GM19372 (cell line): ENCODE data around the gene UTF1.

ENCODE experiments used
- ATAC-seq: cut with Tn5 transposase; IDR thresholded peaks from one replicate; pipeline ENCODE4 v1.9.1; 2021; ENCODE audit warnings: mild to moderate bottlenecking, low read depth, moderate library complexity; ENCODE audit not compliant: unreplicated experiment

Gene UTF1

GRCh38 chr10:133196221-133196915 is 33.6 kb upstream of the UTF1 start:
- ATAC-seq = no peak

DNA sequence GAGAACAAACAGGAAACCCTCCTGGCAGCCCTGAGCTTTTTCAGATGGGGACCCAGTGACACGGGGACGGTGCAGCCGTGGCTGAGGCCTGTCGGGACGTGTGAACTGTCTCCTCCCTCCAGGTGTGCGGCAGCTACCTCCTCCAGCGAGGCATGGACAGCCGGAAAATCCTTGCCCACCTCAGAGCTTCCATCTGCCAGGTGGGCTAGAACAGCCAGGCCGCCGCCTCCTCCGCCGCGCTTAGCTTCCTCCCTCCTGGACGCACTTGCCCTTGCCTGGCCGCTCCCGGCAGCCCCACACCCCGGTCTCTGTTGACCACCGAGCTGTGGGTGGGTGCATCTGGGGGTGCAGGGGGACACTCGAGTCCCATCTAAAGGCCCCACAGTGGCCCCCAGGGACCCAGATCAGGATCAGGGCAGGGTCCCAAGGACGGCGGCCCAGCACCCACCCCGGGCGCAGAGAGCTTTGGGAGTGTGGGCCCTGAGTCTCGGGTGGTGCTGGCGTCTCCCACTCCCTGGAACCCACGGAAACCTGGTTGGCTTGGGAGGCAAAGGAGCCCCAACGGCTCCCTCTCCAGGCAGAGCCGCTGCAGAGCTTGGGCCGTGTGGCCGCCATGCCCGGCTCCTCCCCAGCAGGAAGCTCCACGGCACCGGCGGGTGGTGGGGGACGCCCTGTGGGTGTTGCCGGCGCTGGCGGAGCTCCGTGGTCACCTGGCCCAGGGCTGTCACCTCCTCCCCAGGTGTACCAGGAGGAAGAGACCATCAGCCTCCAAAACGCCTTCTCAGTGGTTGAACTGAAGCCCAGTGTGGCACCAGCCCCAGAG is 32.9 kb upstream of the UTF1 start:
- no peak for ATAC-seq

- no peak for ATAC-seq
Measured at GRCh38 chr10:133197786-133198185, 32.2 kb upstream of the UTF1 start.

GRCh38 chr10:133198206-133198605 is 31.8 kb upstream of the UTF1 start:
- no peak for ATAC-seq

- no peak for ATAC-seq
Measured at GRCh38 chr10:133198621-133199487, 31.2 kb upstream of the UTF1 start.

GRCh38 chr10:133199488-133199885 is 30.5 kb upstream of the UTF1 start:
- ATAC-seq = no peak

- no peak for ATAC-seq
Measured at GRCh38 chr10:133199992-133200611, 29.9 kb upstream of the UTF1 start.

- ATAC-seq = no peak
Measured at GRCh38 chr10:133200621-133201031, 29.4 kb upstream of the UTF1 start.

- ATAC-seq = no peak
Measured at GRCh38 chr10:133201151-133201947, 28.7 kb upstream of the UTF1 start.

- no peak for ATAC-seq
Measured at GRCh38 chr10:133201948-133202725, 27.9 kb upstream of the UTF1 start.

GRCh38 chr10:133202778-133203651 is 27.0 kb upstream of the UTF1 start:
- ATAC-seq = no peak

DNA sequence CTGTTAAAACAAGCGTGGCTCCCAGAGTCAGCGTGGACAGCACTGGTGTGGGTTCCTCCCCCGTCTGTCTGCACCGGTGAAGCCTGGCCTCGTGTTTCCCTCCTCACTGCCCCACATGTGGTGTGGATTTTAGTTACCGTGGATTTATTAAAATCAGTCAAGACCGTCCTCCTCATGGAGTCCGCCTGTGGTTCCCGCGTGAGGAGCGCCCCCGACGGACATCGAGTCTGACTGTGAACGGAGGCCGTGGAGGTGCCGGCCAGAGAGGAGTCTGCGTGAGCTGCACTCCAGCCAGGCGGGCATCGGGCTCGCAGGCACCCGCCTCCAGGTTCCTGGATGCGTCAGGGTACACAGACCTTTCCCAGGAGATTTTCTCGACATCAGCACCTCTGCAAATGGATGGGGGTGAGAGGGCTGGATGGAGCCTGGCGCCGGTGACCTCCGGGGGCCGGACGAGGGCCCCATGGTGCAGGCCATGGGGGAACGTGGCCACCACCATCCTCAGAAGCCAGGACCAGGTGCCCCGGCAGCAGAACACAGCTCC is 26.3 kb upstream of the UTF1 start:
- ATAC-seq = no peak

GRCh38 chr10:133204226-133205015 is 25.6 kb upstream of the UTF1 start:
- ATAC-seq = no peak

DNA sequence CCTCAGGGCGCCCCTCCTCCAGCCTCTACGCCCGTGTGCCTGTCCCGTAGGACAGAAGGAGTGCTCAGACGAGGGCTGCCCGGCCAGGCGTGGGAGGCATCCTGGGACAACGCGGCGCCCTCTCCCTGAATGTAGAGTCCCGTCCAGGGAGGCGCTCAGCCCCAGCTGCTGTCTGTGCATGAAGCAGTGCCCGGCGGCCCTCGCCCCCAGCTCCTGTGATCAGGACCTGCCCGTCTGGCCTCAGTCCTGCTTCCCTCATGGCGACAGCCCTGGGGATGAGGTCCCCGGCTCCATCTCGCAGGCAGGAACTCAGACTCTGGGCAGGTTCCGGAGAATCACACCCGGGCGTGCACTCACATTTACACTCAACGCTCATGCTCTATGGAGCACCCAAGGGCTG is 24.9 kb upstream of the UTF1 start:
- ATAC-seq = no peak

GRCh38 chr10:133206356-133207040 is 23.5 kb upstream of the UTF1 start:
- no peak for ATAC-seq

- no peak for ATAC-seq
Measured at GRCh38 chr10:133207041-133207600, 22.9 kb upstream of the UTF1 start.
